Measurements from ENCODE around the gene PDZRN3. TPM values are rescaled to one million over a fixed set of nuclear protein-coding genes. Genes with fewer than 3 reads are reported as not detected.

PDZRN3 gene
- total RNA-seq, 1 experiment from 2014 or later: 5.9 TPM

GRCh38 chr3:73399666-73400253 is 225.0 kb downstream of the PDZRN3 start:
- Histone ChIP-seq H3K18ac (ENCODE audit: insufficient read length, low read depth, low read length) (no peak overlapping the region), H4K5ac (ENCODE audit: insufficient read length, low read depth, low read length) (no peak overlapping the region), H3K23ac (ENCODE audit: insufficient read length, low read depth, low read length) (no peak overlapping the region), H3K4me2 (ENCODE audit: insufficient read depth, insufficient read length, low read length) (no peak overlapping the region), H4K91ac (ENCODE audit: insufficient read length, low read depth, low read length) (no peak overlapping the region), H3K27me3 (ENCODE audit: insufficient read depth, low read length) (no peaks in the 10 kb centered on the region), H3K9me3 (ENCODE audit: control insufficient read depth, low read depth, low read length) (no peaks in the 10 kb centered on the region), H3K79me2 (ENCODE audit: insufficient read depth, low read length) (no peaks in the 10 kb centered on the region), H3K27ac (ENCODE audit: insufficient read length, low read depth, low read length) (no peak overlapping the region), H3K4ac (ENCODE audit: low read depth, low read length) (no peak overlapping the region), H2AFZ (ENCODE audit: low read length) (no peak overlapping the region), H3K79me1 (ENCODE audit: insufficient read depth, low read depth, low read length, poor library complexity, severe bottlenecking) (no peaks in the 10 kb centered on the region), H2BK15ac (ENCODE audit: low read depth, low read length) (no peak overlapping the region), H3T11ph (ENCODE audit: low read length) (no peak overlapping the region), H4K8ac (replicated peaks; ENCODE audit: insufficient read length, low read depth, low read length) (no peak overlapping the region), H2BK20ac (ENCODE audit: low read depth, low read length, poor library complexity, severe bottlenecking) (no peak overlapping the region), H3K56ac (ENCODE audit: insufficient read length, low read depth, low read length) (no peak overlapping the region), H3K4me1 (ENCODE audit: insufficient read depth, low read length) (no peaks in the 10 kb centered on the region), H2BK5ac (ENCODE audit: insufficient read length, low read length) (no peak overlapping the region), H3K14ac (ENCODE audit: insufficient read depth, low read length) (no peak overlapping the region), H3K9ac (ENCODE audit: extremely low read depth, insufficient read length, low read length) (no peak overlapping the region), H3K23me2 (ENCODE audit: insufficient read length, low read depth, low read length, poor library complexity, severe bottlenecking) (no peaks in the 10 kb centered on the region), H2AK5ac (ENCODE audit: insufficient read length, low read length) (no peak overlapping the region), H2BK120ac (ENCODE audit: low read depth, low read length, poor library complexity, severe bottlenecking) (no peak overlapping the region), H4K20me1 (ENCODE audit: control insufficient read depth, insufficient read depth, insufficient read length) (no peaks in the 10 kb centered on the region), H2BK12ac (ENCODE audit: insufficient read length, low read depth, low read length) (no peak overlapping the region)
- Mint-ChIP-seq H3K4me1 (peaks cover 16 to 19% of the 10 kb centered on the region in 2 experiments), H3K27me3 (ENCODE audit: low read depth) (no peaks in the 10 kb centered on the region), H3K36me3 (ENCODE audit: insufficient read depth in 1 of 3, low read depth in 3 of 3) (peaks cover 0 to 18% (median 9%) of the 10 kb centered on the region in 3 experiments; a peak in 5 of 7 replicates), H3K9me3 (no peaks in the 10 kb centered on the region), H3K4me3 (no peak overlapping the region), H3K27ac (no peak overlapping the region)
- DNase-seq: no peak
- no peak for TF ChIP-seq CTCF (conservative IDR thresholded peaks at IDR 0.05)
- WGBS (ENCODE audit: extremely low coverage, insufficient read length, low lambda C conversion rate): no CpG with 5 or more reads among the region's 3 CpGs

All from H9 (cell line).